Liver (tissue), 9 donors: ENCODE measurements around the gene ST6GALNAC3. TPM values are rescaled to one million over a fixed set of nuclear protein-coding genes. Genes with fewer than 3 reads are reported as not detected.

Source experiments
- DNase-seq: peaks from one replicate; pipeline ENCODE4 v3.0.0-alpha.2; 2017; ENCODE audit warnings: low spot score
- H3K27ac ChIP-seq, 2 donors: one replicate each; pipeline ENCODE4 v1.7.0; 2013; ENCODE audit warnings: inconsistent platforms in 2 of 2, low read length in 2 of 2, control low read depth in 1 of 2, low read depth in 1 of 2, mild to moderate bottlenecking in 1 of 2
- H3K27me3 ChIP-seq, 4 donors: one replicate each; pipeline versions ENCODE4 v1.6.1 to v1.7.0; 2013; ENCODE audit warnings: low read length in 3 of 4, inconsistent platforms in 1 of 4, mild to moderate bottlenecking in 1 of 4, moderate library complexity in 1 of 4; ENCODE audit not compliant: control insufficient read depth in 4 of 4, insufficient read depth in 4 of 4
- H3K36me3 ChIP-seq, 4 donors: one replicate each; pipeline versions ENCODE4 v1.6.1 to v1.7.0; 2013; ENCODE audit warnings: low read length in 3 of 4, mild to moderate bottlenecking in 3 of 4, low read depth in 1 of 4, moderate library complexity in 1 of 4; ENCODE audit not compliant: control insufficient read depth in 4 of 4, insufficient read depth in 3 of 4
- H3K4me1 ChIP-seq, 4 donors: one replicate each; pipeline versions ENCODE4 v1.6.1 to v1.7.0; 2013; ENCODE audit warnings: low read length in 3 of 4, mild to moderate bottlenecking in 3 of 4, moderate library complexity in 1 of 4; ENCODE audit not compliant: control insufficient read depth in 4 of 4, insufficient read depth in 4 of 4
- H3K4me3 ChIP-seq, 3 donors: one replicate each; pipeline versions ENCODE4 v1.6.1 to v1.7.0; 2013; ENCODE audit warnings: low read length in 3 of 3, control low read depth in 1 of 3, low read depth in 1 of 3, mild to moderate bottlenecking in 1 of 3
- H3K9ac ChIP-seq, 2 donors: one replicate each; pipeline ENCODE4 v1.7.0; 2013; ENCODE audit warnings: low read length in 2 of 2, mild to moderate bottlenecking in 2 of 2, moderate library complexity in 2 of 2, control low read depth in 1 of 2, low read depth in 1 of 2
- H3K9me3 ChIP-seq, 4 donors: one replicate each; pipeline versions ENCODE4 v1.6.1 to v1.7.0; 2013; ENCODE audit warnings: low read length in 3 of 4; ENCODE audit not compliant: control insufficient read depth in 4 of 4
- GABPA ChIP-seq, 2 donors: IDR thresholded peaks in 1 of 2; conservative IDR thresholded peaks in 1 of 2; 2 replicates each; pipeline ENCODE4 v1.6.1; 2016; ENCODE audit warnings: antibody characterized with exemption in 2 of 2, mild to moderate bottlenecking in 1 of 2, moderate library complexity in 1 of 2
- HNF4A ChIP-seq, 2 donors: conservative IDR thresholded peaks; 2 replicates each; pipeline ENCODE4 v1.6.1; 2016; ENCODE audit warnings: antibody characterized with exemption in 2 of 2, mild to moderate bottlenecking in 2 of 2
- HNF4G ChIP-seq: IDR thresholded peaks from 2 replicates; pipeline ENCODE4 v1.6.1; 2016; ENCODE audit warnings: antibody characterized with exemption
- JUND ChIP-seq, 2 donors: IDR thresholded peaks; 2 replicates each; pipeline ENCODE4 v1.6.1; 2016; ENCODE audit warnings: antibody characterized with exemption in 2 of 2
- RAD21 ChIP-seq, 2 donors: IDR thresholded peaks; 2 replicates each; pipeline ENCODE4 v1.6.1; 2016; ENCODE audit warnings: antibody characterized with exemption in 2 of 2, mild to moderate bottlenecking in 2 of 2
- RXRA ChIP-seq, 2 donors: IDR thresholded peaks; 2 replicates each; pipeline ENCODE4 v1.6.1; 2017 to 2018; ENCODE audit warnings: antibody characterized with exemption in 2 of 2, mild to moderate bottlenecking in 1 of 2
- TAF1 ChIP-seq: conservative IDR thresholded peaks from 2 replicates; pipeline ENCODE4 v1.6.1; 2016; ENCODE audit warnings: antibody characterized with exemption, mild to moderate bottlenecking
- YY1 ChIP-seq: IDR thresholded peaks from 2 replicates; pipeline ENCODE4 v1.6.1; 2016; ENCODE audit warnings: antibody characterized with exemption, mild to moderate bottlenecking
- WGBS: extraction: QIAGEN DNeasy Blood & Tissue Kit; methylation state at CpG from one replicate; pipeline ENCODE4 v1.1.7; 2013; 5-methylcytosine and 5-hydroxymethylcytosine counted together
- polyA plus RNA-seq, 2 donors: library from polyadenylated mRNA; stranded (reverse) in 1 of 2; unstranded in 1 of 2; fragments of 200-250 nt in 1 of 2; fragments of >200 nt in 1 of 2; fragmentation: Nextera tagmentation in 1 of 2; extraction: Ambion mirVana in 1 of 2; gene quantifications; one replicate each; pipeline versions ENCODE4 v1.2.1 to v1.2.3, GENCODE V29; 2013 to 2015
- total RNA-seq, 2 donors: library from RNA; depleted of rRNA; stranded (reverse); fragments of >200 nt; gene quantifications; one replicate each; pipeline ENCODE4 v1.2.3, GENCODE V29; 2014
- TF ChIP-seq, protein P1 (sequence below): fragments of 150-350 bp; IDR thresholded peaks from 2 replicates; pipeline ENCODE4 v1.5.1; 2017; ENCODE audit warnings: improper control_type of control experiment, low read depth, low read length; ENCODE audit not compliant: missing input control
- TF ChIP-seq, protein P2 (sequence below): IDR thresholded peaks from 2 replicates; pipeline ENCODE4 v1.6.1; 2016; ENCODE audit warnings: antibody characterized with exemption
- TF ChIP-seq, protein P3 (sequence below): IDR thresholded peaks from 2 replicates; pipeline ENCODE4 v1.6.1; 2016; ENCODE audit warnings: antibody characterized with exemption
- TF ChIP-seq, protein P4 (sequence below): IDR thresholded peaks from 2 replicates; pipeline ENCODE4 v1.6.1; 2016; ENCODE audit warnings: antibody characterized with exemption
- donor health status: healthy.
- donor health status: healthy.
- donor health status: healthy.
- donor health status: healthy.
- donor health status: healthy.

Gene ST6GALNAC3
- total and polyA plus RNA-seq, 4 donors: 1.2 to 5.0 (median 3.2) TPM

DNA sequence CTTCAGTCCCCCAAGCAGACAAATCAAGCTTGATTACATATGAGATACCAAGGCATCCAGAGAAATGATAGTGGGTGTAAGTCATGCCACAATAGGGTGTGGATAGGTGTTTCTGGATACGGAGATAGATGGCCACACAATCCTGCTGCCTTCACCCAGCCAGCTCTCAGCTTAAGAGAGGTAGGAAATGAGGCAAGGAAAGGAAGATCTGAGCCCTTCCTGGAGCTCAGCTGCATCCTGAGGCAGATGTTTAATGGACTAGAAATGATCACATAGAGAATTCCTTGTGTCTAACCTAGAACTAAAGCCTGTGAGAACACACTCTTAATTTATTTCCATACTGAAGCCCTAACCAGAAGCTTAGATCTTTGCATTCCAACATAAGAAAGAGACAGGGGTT, 210.3 kb downstream of the ST6GALNAC3 start:
- Histone ChIP-seq H3K9ac (no peak overlapping the region), H3K27ac (no peak overlapping the region), H3K4me3 (no peak overlapping the region), H3K27me3 (no peaks in the 10 kb centered on the region), H3K4me1 (no peaks in the 10 kb centered on the region), H3K36me3 (no peaks in the 10 kb centered on the region), H3K9me3 (no peaks in the 10 kb centered on the region)
- DNase-seq: no peak
- 61% methylated on average over 1 of the region's 1 CpG for WGBS
- TF ChIP-seq, protein P1, sequence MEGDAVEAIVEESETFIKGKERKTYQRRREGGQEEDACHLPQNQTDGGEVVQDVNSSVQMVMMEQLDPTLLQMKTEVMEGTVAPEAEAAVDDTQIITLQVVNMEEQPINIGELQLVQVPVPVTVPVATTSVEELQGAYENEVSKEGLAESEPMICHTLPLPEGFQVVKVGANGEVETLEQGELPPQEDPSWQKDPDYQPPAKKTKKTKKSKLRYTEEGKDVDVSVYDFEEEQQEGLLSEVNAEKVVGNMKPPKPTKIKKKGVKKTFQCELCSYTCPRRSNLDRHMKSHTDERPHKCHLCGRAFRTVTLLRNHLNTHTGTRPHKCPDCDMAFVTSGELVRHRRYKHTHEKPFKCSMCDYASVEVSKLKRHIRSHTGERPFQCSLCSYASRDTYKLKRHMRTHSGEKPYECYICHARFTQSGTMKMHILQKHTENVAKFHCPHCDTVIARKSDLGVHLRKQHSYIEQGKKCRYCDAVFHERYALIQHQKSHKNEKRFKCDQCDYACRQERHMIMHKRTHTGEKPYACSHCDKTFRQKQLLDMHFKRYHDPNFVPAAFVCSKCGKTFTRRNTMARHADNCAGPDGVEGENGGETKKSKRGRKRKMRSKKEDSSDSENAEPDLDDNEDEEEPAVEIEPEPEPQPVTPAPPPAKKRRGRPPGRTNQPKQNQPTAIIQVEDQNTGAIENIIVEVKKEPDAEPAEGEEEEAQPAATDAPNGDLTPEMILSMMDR: no peak
- no peak for TF ChIP-seq HNF4G
- TF ChIP-seq, protein P2, sequence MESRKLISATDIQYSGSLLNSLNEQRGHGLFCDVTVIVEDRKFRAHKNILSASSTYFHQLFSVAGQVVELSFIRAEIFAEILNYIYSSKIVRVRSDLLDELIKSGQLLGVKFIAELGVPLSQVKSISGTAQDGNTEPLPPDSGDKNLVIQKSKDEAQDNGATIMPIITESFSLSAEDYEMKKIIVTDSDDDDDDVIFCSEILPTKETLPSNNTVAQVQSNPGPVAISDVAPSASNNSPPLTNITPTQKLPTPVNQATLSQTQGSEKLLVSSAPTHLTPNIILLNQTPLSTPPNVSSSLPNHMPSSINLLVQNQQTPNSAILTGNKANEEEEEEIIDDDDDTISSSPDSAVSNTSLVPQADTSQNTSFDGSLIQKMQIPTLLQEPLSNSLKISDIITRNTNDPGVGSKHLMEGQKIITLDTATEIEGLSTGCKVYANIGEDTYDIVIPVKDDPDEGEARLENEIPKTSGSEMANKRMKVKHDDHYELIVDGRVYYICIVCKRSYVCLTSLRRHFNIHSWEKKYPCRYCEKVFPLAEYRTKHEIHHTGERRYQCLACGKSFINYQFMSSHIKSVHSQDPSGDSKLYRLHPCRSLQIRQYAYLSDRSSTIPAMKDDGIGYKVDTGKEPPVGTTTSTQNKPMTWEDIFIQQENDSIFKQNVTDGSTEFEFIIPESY: no peak
- no peak for TF ChIP-seq JUND (IDR thresholded peaks at IDR 0.05)
- no peak for TF ChIP-seq RAD21 (IDR thresholded peaks at IDR 0.05)
- TF ChIP-seq HNF4A (conservative IDR thresholded peaks at IDR 0.05): no peak
- TF ChIP-seq, protein P3, sequence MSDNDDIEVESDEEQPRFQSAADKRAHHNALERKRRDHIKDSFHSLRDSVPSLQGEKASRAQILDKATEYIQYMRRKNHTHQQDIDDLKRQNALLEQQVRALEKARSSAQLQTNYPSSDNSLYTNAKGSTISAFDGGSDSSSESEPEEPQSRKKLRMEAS: no peak
- TF ChIP-seq TAF1: no peak
- TF ChIP-seq RXRA (IDR thresholded peaks at IDR 0.05): no peak

DNA sequence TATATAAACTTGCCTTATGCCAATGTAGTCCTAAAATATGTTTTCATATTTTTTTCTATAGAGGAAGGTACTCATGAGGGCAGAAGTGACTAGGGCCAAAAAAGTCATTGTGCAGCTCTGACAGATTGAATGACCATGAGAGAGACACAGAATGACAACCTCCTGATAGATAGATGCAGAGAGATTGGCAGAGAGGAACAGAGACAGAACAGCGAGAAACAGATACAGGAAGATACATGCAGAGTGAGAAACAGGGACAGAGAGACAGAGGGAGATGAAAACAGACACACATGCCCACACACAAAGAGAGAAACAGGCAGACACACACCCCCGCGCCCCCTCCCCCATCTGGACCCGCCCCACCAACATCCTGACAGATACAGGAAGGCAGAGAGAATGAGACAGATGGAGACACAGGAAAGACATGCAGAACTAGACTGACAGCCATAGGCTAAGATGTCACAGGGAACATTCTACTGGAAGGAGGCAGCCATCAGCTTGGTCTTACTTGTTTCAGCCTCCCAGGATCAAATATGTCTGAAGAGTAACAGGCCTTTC, 211.1 kb downstream of the ST6GALNAC3 start:
- WGBS: 63% methylated on average over 4 of the region's 4 CpGs
- TF ChIP-seq, protein P2: no peak
- no peak for TF ChIP-seq RXRA (IDR thresholded peaks at IDR 0.05)
- TF ChIP-seq YY1: no peak
- TF ChIP-seq, protein P4, sequence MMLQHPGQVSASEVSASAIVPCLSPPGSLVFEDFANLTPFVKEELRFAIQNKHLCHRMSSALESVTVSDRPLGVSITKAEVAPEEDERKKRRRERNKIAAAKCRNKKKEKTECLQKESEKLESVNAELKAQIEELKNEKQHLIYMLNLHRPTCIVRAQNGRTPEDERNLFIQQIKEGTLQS: no peak
- TF ChIP-seq GABPA (IDR thresholded peaks at IDR 0.05 in 1 of 2, conservative IDR thresholded peaks at IDR 0.05 in 1 of 2): no peak
- no peak overlapping the region for H3K27ac ChIP-seq
- no peak overlapping the region for H3K9ac ChIP-seq
- H3K9me3 ChIP-seq: no peaks in the 10 kb centered on the region
- no peaks in the 10 kb centered on the region for H3K4me1 ChIP-seq
- no peak overlapping the region for H3K4me3 ChIP-seq
- no peak for DNase-seq
- no peaks in the 10 kb centered on the region for H3K27me3 ChIP-seq
- H3K36me3 ChIP-seq: no peaks in the 10 kb centered on the region
